COLO668 (cell line): Measurements from ENCODE around the gene CRACDL.

Experiments used
- DNase-seq: peaks from one replicate; lab custom pipeline; 2025; ENCODE audit not compliant: unreplicated experiment; lab: John Stamatoyannopoulos, UW

CRACDL gene

GRCh38 chr2:98805412-98806171 lies 130.4 kb downstream of the CRACDL start:
- no peak for DNase-seq

GRCh38 chr2:98804736-98805135 lies 131.3 kb downstream of the CRACDL start:
- DNase-seq, result no peak

GRCh38 chr2:98804265-98804650 lies 131.8 kb downstream of the CRACDL start:
- DNase-seq, result no peak

- no peak for DNase-seq
Observed at GRCh38 chr2:98803405-98804264, 132.4 kb downstream of the CRACDL start.

GRCh38 chr2:98802344-98802743 lies 133.7 kb downstream of the CRACDL start:
- DNase-seq, result no peak

GRCh38 chr2:98801921-98802321 lies 134.1 kb downstream of the CRACDL start:
- DNase-seq, result no peak

GRCh38 chr2:98801286-98801685 lies 134.7 kb downstream of the CRACDL start:
- no peak for DNase-seq

- DNase-seq, result no peak
Observed at GRCh38 chr2:98800330-98801064, 135.5 kb downstream of the CRACDL start.

- DNase-seq, result no peak
Observed at GRCh38 chr2:98799375-98800329, 136.4 kb downstream of the CRACDL start.

GRCh38 chr2:98796775-98797544 lies 139.1 kb downstream of the CRACDL start:
- no peak for DNase-seq

GRCh38 chr2:98795891-98796676 lies 139.9 kb downstream of the CRACDL start:
- DNase-seq, result no peak

- DNase-seq, result no peak
Observed at GRCh38 chr2:98793897-98794830, 141.9 kb downstream of the CRACDL start.

GRCh38 chr2:98793275-98793674 lies 142.8 kb downstream of the CRACDL start:
- no peak for DNase-seq

GRCh38 chr2:98790221-98790620 lies 145.8 kb downstream of the CRACDL start:
- no peak for DNase-seq

- DNase-seq, result no peak
Observed at GRCh38 chr2:98787700-98788099, 148.3 kb downstream of the CRACDL start.

GRCh38 chr2:98786179-98786578 lies 149.8 kb downstream of the CRACDL start:
- no peak for DNase-seq

- DNase-seq, result no peak
Observed at GRCh38 chr2:98782570-98782969, 153.5 kb downstream of the CRACDL start.

GRCh38 chr2:98781822-98782221 lies 154.2 kb downstream of the CRACDL start:
- no peak for DNase-seq
